A549 treated with ZK216348 at 1 μM for 4 hours (cell line): ENCODE results near the gene TRAPPC6A. TPM values are rescaled to one million over a fixed set of nuclear protein-coding genes. Genes with fewer than 3 reads are reported as not detected.

Experiments used
- total RNA-seq: library from RNA; stranded (reverse); fragments of 200-300 nt; extraction: Qiagen RNA extraction; gene quantifications from 5 replicates; pipeline ENCODE4 v1.2.3, GENCODE V29; 2022; ENCODE audit warnings: low read depth

TRAPPC6A gene, protein sequence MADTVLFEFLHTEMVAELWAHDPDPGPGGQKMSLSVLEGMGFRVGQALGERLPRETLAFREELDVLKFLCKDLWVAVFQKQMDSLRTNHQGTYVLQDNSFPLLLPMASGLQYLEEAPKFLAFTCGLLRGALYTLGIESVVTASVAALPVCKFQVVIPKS
- 29.2 to 47.2 TPM (median 38.5 TPM) in 5 replicates for total RNA-seq

DNA sequence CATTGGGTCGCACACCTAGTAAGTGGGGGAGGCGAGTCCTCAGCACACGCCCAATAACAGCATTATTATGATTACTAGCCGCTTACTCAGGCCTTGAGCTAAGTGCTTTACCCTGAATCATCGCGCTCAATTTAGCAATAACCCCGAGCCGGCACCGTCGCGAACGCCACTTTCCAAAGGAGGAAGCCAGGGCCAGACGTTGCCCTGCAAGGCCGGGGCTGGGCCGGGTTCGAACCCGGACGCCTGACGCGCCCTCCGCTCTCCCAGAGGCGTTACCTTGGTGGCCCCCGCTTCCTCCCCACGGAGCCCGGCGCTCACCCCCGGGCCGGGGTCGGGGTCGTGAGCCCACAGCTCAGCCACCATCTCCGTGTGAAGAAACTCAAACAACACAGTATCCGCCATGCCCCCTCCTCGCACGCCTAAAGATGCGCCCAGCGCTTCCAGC is at the start of gene TRAPPC6A:
Gene TRAPPC6A (minus strand): TSS at position 421 of the 445 bp plus-strand sequence. CDS start 19 bp downstream, at position 402.

DNA sequence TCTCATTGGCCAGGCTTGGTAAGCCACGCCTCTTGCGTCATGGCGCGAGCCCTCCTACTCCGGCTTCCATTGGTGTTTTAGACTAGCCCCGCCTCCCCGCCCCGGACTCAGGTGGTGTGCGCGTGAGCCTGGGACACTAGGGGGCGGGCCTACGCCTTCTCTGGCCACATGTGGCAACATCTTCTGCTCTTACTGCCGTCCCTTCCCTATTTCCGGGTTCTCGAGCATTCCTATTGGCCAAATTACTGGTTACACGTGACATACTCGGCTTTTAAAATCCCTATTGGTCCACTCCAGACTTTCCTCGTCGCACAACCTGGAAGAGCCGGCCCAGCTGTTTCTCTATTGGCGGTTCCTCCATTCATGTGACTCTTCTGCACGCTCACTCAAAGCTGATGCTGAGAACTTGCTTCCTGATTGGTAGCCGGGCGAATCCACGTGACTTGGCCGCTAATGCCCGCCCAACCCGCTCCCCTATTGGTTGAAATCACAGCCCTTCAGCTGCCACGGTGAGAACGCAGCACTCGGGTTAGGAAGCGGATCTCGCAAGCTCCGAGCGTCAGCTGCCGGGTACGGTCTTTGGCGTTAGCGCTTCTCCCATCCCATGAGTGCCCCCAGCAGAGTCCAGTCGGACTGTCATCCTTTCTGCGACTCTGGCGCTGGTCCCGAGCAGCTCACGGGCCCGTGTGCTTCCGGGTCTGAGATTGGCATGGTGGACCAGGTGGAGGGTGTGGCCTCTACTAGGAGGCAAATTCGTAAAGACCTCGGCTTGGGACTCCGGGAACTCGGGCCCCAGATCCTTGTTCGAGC is 430 bp upstream of the TRAPPC6A start, which contains the start of gene BLOC1S3:
Gene BLOC1S3 (plus strand): TSS at position 523 of the 810 bp plus-strand sequence. CDS start 513 bp downstream, outside the sequence.

DNA sequence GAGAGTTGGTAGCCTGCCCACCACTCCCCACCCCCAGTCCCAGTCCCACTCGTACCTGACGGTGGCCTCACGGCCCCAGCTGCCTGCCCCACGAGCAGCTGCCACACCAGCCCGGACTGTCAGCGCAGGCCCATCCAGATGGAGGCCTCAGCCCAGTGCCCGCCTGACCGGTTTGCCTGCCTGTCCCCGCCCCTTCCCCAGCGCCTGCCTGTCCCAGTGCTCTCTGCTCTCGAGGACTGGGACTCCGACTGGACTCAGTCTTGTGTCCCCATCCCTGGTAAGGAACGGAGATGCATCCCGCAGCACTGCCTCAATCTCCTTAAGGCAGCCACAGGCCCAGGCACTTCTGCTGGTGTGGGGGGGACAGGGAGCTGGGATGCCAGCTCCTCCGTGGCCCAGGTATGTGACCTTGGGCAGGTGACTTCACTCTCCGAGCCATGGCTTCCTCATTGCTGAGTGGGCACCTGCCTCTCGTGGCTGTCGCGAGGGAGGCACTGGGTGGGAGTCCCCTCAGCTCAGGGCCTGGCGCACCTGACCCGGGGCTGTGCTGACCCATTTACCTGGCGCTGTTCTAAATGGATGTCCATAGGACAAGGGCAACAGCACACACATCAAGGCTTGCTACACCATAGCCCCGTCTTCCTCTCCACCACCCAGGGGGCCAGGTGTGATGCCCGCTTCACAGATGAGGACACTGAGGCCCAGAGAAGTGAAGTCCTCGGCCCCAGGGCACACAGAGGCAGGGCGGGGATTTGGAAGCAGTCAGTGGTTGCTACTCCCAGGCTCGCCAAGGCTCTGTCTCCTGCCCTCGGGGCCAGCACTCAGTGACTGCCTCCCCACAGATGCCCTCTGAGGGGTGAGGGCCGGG is 16.9 kb downstream of the TRAPPC6A start, which contains the start of gene NKPD1:
Gene NKPD1 (minus strand): TSS at position 113 of the 868 bp plus-strand sequence. CDS start 832 bp downstream, outside the sequence.

Other genes starting within 250 kb of the TRAPPC6A start
- gene APOC4, start 236.0 kb downstream of the TRAPPC6A start, total RNA-seq, result not detected in 5 replicates
- gene APOC2, start 232.2 kb downstream of the TRAPPC6A start, total RNA-seq, result not detected in 5 replicates
- gene CLPTM1, start 222.9 kb downstream of the TRAPPC6A start, total RNA-seq, result 105 to 202 TPM (median 186 TPM) in 5 replicates
- gene RELB, start 176.8 kb downstream of the TRAPPC6A start, total RNA-seq, result 21.5 to 47.3 TPM (median 39.4 TPM) in 5 replicates
- 53.3 to 78.2 TPM (median 70.7 TPM) in 5 replicates for gene CLASRP, start 139.2 kb downstream of the TRAPPC6A start, total RNA-seq
- gene ZNF296, start 101.8 kb downstream of the TRAPPC6A start, total RNA-seq, result 5.5 to 12.5 TPM (median 11.8 TPM) in 5 replicates
- 75.9 to 97.8 TPM (median 96.0 TPM) in 5 replicates for gene GEMIN7, start 99.0 kb downstream of the TRAPPC6A start, total RNA-seq
- gene PPP1R37, start 85.1 kb downstream of the TRAPPC6A start, total RNA-seq, result 23.1 to 37.0 TPM (median 36.1 TPM) in 5 replicates
- gene NKPD1, start 17.3 kb downstream of the TRAPPC6A start, total RNA-seq, result 0.08 to 0.34 TPM (median 0.32 TPM) in 5 replicates
- 13.7 to 22.6 TPM (median 17.2 TPM) in 5 replicates for gene BLOC1S3, start 547 bp upstream of the TRAPPC6A start, total RNA-seq
- 1.0 to 2.0 TPM (median 2.0 TPM) in 5 replicates for gene EXOC3L2, start 67.2 kb upstream of the TRAPPC6A start, total RNA-seq
- gene MARK4, start 73.0 kb upstream of the TRAPPC6A start, total RNA-seq, result 5.5 to 8.6 TPM (median 7.4 TPM) in 5 replicates
- 0.08 TPM in 1 of 5 replicates, not detected in the others for gene CKM, start 144.6 kb upstream of the TRAPPC6A start, total RNA-seq
- 0.40 to 1.2 TPM (median 0.79 TPM) in 5 replicates for gene KLC3, start 162.5 kb upstream of the TRAPPC6A start, total RNA-seq
- gene ERCC2, start 192.3 kb upstream of the TRAPPC6A start, total RNA-seq, result 8.5 to 14.6 TPM (median 12.9 TPM) in 5 replicates
- gene PPP1R13L, start 226.8 kb upstream of the TRAPPC6A start, total RNA-seq, result 28.2 to 49.5 TPM (median 33.1 TPM) in 5 replicates
- gene POLR1G, start 228.4 kb upstream of the TRAPPC6A start, total RNA-seq, result 36.5 to 57.4 TPM (median 49.7 TPM) in 5 replicates
- gene ERCC1, start 245.7 kb upstream of the TRAPPC6A start, total RNA-seq, result 133 to 168 TPM (median 162 TPM) in 5 replicates